ENCODE data around the gene PAH.

PAH gene

GRCh38 chr12:102946042-102946441 lies 29.0 kb upstream of the PAH start:
- Histone ChIP-seq H3K79me2 (ENCODE audit: insufficient read depth, low read length) (no peaks in the 10 kb centered on the region), H3K4me3 (ENCODE audit: low read length, poor library complexity, severe bottlenecking) (no peak overlapping the region), H3K9me2 (replicated peaks; ENCODE audit: low read depth, low read length) (no peaks in the 10 kb centered on the region), H3K36me3 (ENCODE audit: insufficient read depth, low read length) (no peaks in the 10 kb centered on the region), H3K9ac (ENCODE audit: low read depth, low read length, poor library complexity, severe bottlenecking) (no peak overlapping the region), H4K20me1 (ENCODE audit: insufficient read depth, low read length, poor library complexity, severe bottlenecking) (no peaks in the 10 kb centered on the region), H2AFZ (ENCODE audit: low read length) (no peak overlapping the region), H3K9me3 (ENCODE audit: insufficient read depth, low read depth, low read length) (no peaks in the 10 kb centered on the region), H3F3A (ENCODE audit: low read depth) (no peaks in the 10 kb centered on the region), H3K27me3 (ENCODE audit: insufficient read depth, low read length, poor library complexity, severe bottlenecking) (no peaks in the 10 kb centered on the region), H3K4me1 (ENCODE audit: insufficient read depth, low read length, poor library complexity, severe bottlenecking) (no peaks in the 10 kb centered on the region), H3K4me2 (ENCODE audit: low read depth, low read length, poor library complexity, severe bottlenecking) (no peak overlapping the region)
- TF ChIP-seq EZH2phosphoT487 (IDR thresholded peaks at IDR 0.05; ENCODE audit: borderline replicate concordance) (no peak), CTCF (conservative IDR thresholded peaks at IDR 0.05; ENCODE audit: low read length) (no peak)

- no peaks in the 10 kb centered on the region for H3K79me2 ChIP-seq (ENCODE audit: insufficient read depth, low read length)
- no peaks in the 10 kb centered on the region for H3F3A ChIP-seq (ENCODE audit: low read depth)
- H4K20me1 ChIP-seq (ENCODE audit: insufficient read depth, low read length, poor library complexity, severe bottlenecking) = no peaks in the 10 kb centered on the region
- no peak overlapping the region for H3K4me3 ChIP-seq (ENCODE audit: low read length, poor library complexity, severe bottlenecking)
- H2AFZ ChIP-seq (ENCODE audit: low read length) = no peak overlapping the region
- no peaks in the 10 kb centered on the region for H3K36me3 ChIP-seq (ENCODE audit: insufficient read depth, low read length)
- no peaks in the 10 kb centered on the region for H3K9me2 ChIP-seq (replicated peaks; ENCODE audit: low read depth, low read length)
- TF ChIP-seq CTCF (conservative IDR thresholded peaks at IDR 0.05; ENCODE audit: low read length) (no peak), EZH2phosphoT487 (IDR thresholded peaks at IDR 0.05; ENCODE audit: borderline replicate concordance) (no peak)
- no peaks in the 10 kb centered on the region for H3K9me3 ChIP-seq (ENCODE audit: insufficient read depth, low read depth, low read length)
- H3K4me2 ChIP-seq (ENCODE audit: low read depth, low read length, poor library complexity, severe bottlenecking) = no peak overlapping the region
- no peaks in the 10 kb centered on the region for H3K27me3 ChIP-seq (ENCODE audit: insufficient read depth, low read length, poor library complexity, severe bottlenecking)
- no peak overlapping the region for H3K9ac ChIP-seq (ENCODE audit: low read depth, low read length, poor library complexity, severe bottlenecking)
- no peaks in the 10 kb centered on the region for H3K4me1 ChIP-seq (ENCODE audit: insufficient read depth, low read length, poor library complexity, severe bottlenecking)
These were observed 22.7 kb upstream of the PAH start for GRCh38 chr12:102939670-102940222.

- H4K20me1 ChIP-seq (ENCODE audit: insufficient read depth, low read length, poor library complexity, severe bottlenecking) = no peaks in the 10 kb centered on the region
- no peaks in the 10 kb centered on the region for H3K9me2 ChIP-seq (replicated peaks; ENCODE audit: low read depth, low read length)
- H3K4me3 ChIP-seq (ENCODE audit: low read length, poor library complexity, severe bottlenecking) = no peak overlapping the region
- TF ChIP-seq CTCF (conservative IDR thresholded peaks at IDR 0.05; ENCODE audit: low read length) = no peak
- no peak for TF ChIP-seq EZH2phosphoT487 (IDR thresholded peaks at IDR 0.05; ENCODE audit: borderline replicate concordance)
- H3F3A ChIP-seq (ENCODE audit: low read depth) = no peaks in the 10 kb centered on the region
- H3K9ac ChIP-seq (ENCODE audit: low read depth, low read length, poor library complexity, severe bottlenecking) = no peak overlapping the region
- no peaks in the 10 kb centered on the region for H3K9me3 ChIP-seq (ENCODE audit: insufficient read depth, low read depth, low read length)
- H2AFZ ChIP-seq (ENCODE audit: low read length) = no peak overlapping the region
- no peak overlapping the region for H3K4me2 ChIP-seq (ENCODE audit: low read depth, low read length, poor library complexity, severe bottlenecking)
- no peaks in the 10 kb centered on the region for H3K36me3 ChIP-seq (ENCODE audit: insufficient read depth, low read length)
- H3K4me1 ChIP-seq (ENCODE audit: insufficient read depth, low read length, poor library complexity, severe bottlenecking) = no peaks in the 10 kb centered on the region
- H3K27me3 ChIP-seq (ENCODE audit: insufficient read depth, low read length, poor library complexity, severe bottlenecking) = no peaks in the 10 kb centered on the region
- H3K79me2 ChIP-seq (ENCODE audit: insufficient read depth, low read length) = no peaks in the 10 kb centered on the region
These were observed 22.0 kb upstream of the PAH start for GRCh38 chr12:102939059-102939458.

Measured in Loucy (cell line).